ENCODE results near the gene HIGD1C.

- TF ChIP-seq TSHZ2 (CRISPR knock-in tag; IDR thresholded peaks at IDR 0.05) (no peak), PATZ1 (CRISPR knock-in tag; IDR thresholded peaks at IDR 0.05; ENCODE audit: borderline replicate concordance) (no peak), ZFP3 (CRISPR knock-in tag; IDR thresholded peaks at IDR 0.05) (no peak), RARB (CRISPR knock-in tag; IDR thresholded peaks at IDR 0.05) (no peak), ARNTL (CRISPR knock-in tag; IDR thresholded peaks at IDR 0.05; ENCODE audit: borderline replicate concordance, low read depth) (no peak), CSRNP3 (CRISPR knock-in tag; IDR thresholded peaks at IDR 0.05) (no peak), SNAI2 (CRISPR knock-in tag; IDR thresholded peaks at IDR 0.05) (no peak), BACH2 (CRISPR knock-in tag; IDR thresholded peaks at IDR 0.05; ENCODE audit: borderline replicate concordance) (no peak), ZNF70 (CRISPR knock-in tag; IDR thresholded peaks at IDR 0.05) (no peak), POU6F1 (CRISPR knock-in tag; IDR thresholded peaks at IDR 0.05; ENCODE audit: borderline replicate concordance, low read depth) (no peak)
Measured at GRCh38 chr12:50927766-50928224, 24.5 kb upstream of the HIGD1C start.
